ENCODE results near the gene CASP2. TPM values are rescaled to one million over a fixed set of nuclear protein-coding genes. Genes with fewer than 3 reads are reported as not detected.

CASP2 gene
- total and polyA plus RNA-seq, 2 of the 13 experiments (the other 11 are each of a cell fraction or from before 2014, with no cell fraction given), result 10.2 to 13.7 TPM

- TF ChIP-seq ZNF720 (CRISPR knock-in tag; IDR thresholded peaks at IDR 0.05), result no peak
- TF ChIP-seq FUBP1 (CRISPR knock-in tag; IDR thresholded peaks at IDR 0.05; ENCODE audit: borderline replicate concordance), result no peak
- 0 out of 2 replicates have a peak, but pooled peaks have one; percentile 53 for TF ChIP-seq DRAP1 (CRISPR knock-in tag; IDR thresholded peaks at IDR 0.05)
- TF ChIP-seq MXD1 (CRISPR knock-in tag; IDR thresholded peaks at IDR 0.05), result peak; percentile 86
- TF ChIP-seq ZNF773 (CRISPR knock-in tag; IDR thresholded peaks at IDR 0.05; ENCODE audit: borderline replicate concordance), result peak; percentile 54; the same call in 1 of the 2 replicates
- no peak for TF ChIP-seq PBX2 (CRISPR knock-in tag; IDR thresholded peaks at IDR 0.05)
- 0 out of 2 replicates have a peak, but pooled peaks have one; percentile 29 for TF ChIP-seq FOXJ3 (CRISPR knock-in tag; IDR thresholded peaks at IDR 0.05; ENCODE audit: borderline replicate concordance)
- no peak for TF ChIP-seq BCLAF1 (IDR thresholded peaks at IDR 0.05)
- TF ChIP-seq YEATS4 (CRISPR knock-in tag; IDR thresholded peaks at IDR 0.05; ENCODE audit: borderline replicate concordance), result peak; percentile 79; the same call in 1 of the 2 replicates
- peak; percentile 88 for TF ChIP-seq HOXA5 (CRISPR knock-in tag; IDR thresholded peaks at IDR 0.05)
- TF ChIP-seq ZNF790 (CRISPR knock-in tag; IDR thresholded peaks at IDR 0.05; ENCODE audit: borderline replicate concordance), result peak; percentile 87; the same call in 1 of the 2 replicates
- no peak for TF ChIP-seq NR2F2 (IDR thresholded peaks at IDR 0.05; ENCODE audit: borderline replicate concordance, low read depth)
- no peak for TF ChIP-seq PRDM4 (CRISPR knock-in tag; IDR thresholded peaks at IDR 0.05; ENCODE audit: borderline replicate concordance)
- TF ChIP-seq LRRFIP1 (CRISPR knock-in tag; conservative IDR thresholded peaks at IDR 0.05), result no peak
- TF ChIP-seq NR2F6 (IDR thresholded peaks at IDR 0.05), result no peak; the same call in 1 of the 2 replicates
- TF ChIP-seq NR2F6 (CRISPR knock-in tag; IDR thresholded peaks at IDR 0.05), result peak; percentile 71
Observed at GRCh38 chr7:143263266-143264195, 24.6 kb upstream of the CASP2 start, which contains the start of gene GSTK1 (continued).
